GM18508 (cell line): ENCODE data around the gene SETD9.

Experiments used
- ATAC-seq: cut with Tn5 transposase; IDR thresholded peaks from one replicate; pipeline ENCODE4 v1.9.1; 2021; ENCODE audit warnings: moderate number of reproducible peaks; ENCODE audit not compliant: insufficient read depth, unreplicated experiment

Gene SETD9, protein sequence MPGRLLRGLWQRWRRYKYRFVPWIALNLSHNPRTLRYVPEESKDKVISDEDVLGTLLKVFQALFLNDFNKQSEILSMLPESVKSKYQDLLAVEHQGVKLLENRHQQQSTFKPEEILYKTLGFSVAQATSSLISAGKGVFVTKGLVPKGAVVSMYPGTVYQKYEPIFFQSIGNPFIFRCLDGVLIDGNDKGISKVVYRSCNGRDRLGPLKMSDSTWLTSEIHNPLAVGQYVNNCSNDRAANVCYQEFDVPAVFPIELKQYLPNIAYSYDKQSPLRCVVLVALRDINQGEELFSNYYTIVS

GRCh38 chr5:56909294-56910209, at the start of gene SETD9:
TSS of gene SETD9 (plus strand) at chr5:56909596. CDS start at chr5:56909646, 50 bp downstream.
- ATAC-seq = peak; percentile 85

- ATAC-seq = no peak
These were observed 47.4 kb upstream of the SETD9 start for GRCh38 chr5:56861893-56862485.

DNA sequence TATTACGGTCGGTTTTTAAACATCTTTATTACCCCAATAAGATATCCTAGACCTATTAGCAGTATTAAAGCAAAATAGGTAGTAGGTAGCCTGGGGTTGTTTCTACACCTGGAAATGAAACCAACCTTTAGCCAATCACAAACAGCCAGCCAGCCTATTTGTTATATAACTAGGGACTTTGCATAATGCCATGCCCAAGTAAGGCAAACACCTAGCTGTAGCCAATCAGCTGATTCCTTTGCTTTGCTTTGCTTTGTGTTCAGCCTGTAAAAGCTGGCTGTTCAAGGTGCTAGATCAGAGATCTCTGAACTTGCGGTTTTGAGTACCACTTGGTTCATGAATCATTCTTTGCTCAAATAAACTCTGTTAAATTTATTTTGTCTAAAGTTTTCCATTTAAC, 46.5 kb upstream of the SETD9 start:
- no peak for ATAC-seq

DNA sequence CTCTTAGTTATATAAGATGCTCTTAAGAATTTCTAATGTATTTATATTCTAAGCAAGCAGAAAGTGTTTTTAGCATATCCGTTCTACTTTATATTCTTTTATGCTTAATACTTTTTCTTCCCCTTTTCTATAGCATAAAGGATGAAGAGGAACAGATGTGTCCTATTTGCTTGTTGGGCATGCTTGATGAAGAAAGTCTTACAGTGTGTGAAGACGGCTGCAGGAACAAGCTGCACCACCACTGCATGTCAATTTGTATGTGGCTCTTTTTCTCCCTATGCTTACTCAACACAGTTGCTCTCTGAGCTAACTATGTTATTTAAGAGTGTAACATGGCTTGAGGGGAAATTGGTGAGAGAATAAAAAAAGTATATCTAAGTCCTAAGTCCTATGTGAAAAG, 37.6 kb upstream of the SETD9 start:
- ATAC-seq = no peak

- ATAC-seq = no peak
These were observed 36.3 kb upstream of the SETD9 start for GRCh38 chr5:56873056-56873455.

DNA sequence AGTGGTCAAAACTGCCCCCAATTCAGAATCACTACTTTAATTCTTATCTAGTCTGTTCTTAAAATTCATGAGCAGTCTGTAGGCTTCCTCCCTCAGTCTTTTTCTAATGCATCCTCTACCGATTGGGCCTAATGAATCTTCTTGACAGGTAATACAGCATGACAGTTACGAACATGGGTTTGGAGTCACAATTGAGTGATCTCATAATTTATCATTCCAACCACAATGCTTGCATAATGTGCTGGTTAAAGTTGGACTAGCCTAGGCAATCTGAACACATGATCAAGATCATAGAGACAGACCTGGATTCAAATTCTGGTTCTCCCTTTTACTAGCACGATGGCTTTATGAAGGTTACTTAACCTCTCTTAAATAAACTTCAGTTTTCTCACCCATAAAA, 33.1 kb upstream of the SETD9 start:
- no peak for ATAC-seq

GRCh38 chr5:56881571-56881970, 27.8 kb upstream of the SETD9 start:
- ATAC-seq = no peak

GRCh38 chr5:56893251-56893951, 16.0 kb upstream of the SETD9 start:
- no peak for ATAC-seq

- no peak for ATAC-seq
These were observed 12.6 kb upstream of the SETD9 start for GRCh38 chr5:56896763-56897162.

DNA sequence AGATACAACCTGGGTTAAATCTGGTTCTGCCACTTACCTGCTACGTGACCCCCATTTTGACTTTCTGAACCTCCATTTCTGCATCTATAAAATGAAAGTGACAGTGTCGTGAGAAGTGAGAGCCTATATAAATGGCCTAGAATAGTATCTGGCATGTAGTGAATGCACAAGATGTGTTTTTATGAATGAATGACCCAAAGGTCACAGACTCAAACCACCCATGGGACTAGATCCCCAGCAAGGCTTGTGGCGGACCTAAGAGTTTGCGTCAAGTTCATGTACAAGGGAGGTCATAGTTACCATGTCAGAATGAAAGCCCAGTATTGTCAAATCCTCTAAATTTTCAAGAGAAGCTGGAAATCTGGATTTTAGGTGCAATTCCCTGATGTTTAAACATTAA, 11.2 kb upstream of the SETD9 start:
- ATAC-seq = no peak

- no peak for ATAC-seq
These were observed 9.0 kb upstream of the SETD9 start for GRCh38 chr5:56900395-56900794.

DNA sequence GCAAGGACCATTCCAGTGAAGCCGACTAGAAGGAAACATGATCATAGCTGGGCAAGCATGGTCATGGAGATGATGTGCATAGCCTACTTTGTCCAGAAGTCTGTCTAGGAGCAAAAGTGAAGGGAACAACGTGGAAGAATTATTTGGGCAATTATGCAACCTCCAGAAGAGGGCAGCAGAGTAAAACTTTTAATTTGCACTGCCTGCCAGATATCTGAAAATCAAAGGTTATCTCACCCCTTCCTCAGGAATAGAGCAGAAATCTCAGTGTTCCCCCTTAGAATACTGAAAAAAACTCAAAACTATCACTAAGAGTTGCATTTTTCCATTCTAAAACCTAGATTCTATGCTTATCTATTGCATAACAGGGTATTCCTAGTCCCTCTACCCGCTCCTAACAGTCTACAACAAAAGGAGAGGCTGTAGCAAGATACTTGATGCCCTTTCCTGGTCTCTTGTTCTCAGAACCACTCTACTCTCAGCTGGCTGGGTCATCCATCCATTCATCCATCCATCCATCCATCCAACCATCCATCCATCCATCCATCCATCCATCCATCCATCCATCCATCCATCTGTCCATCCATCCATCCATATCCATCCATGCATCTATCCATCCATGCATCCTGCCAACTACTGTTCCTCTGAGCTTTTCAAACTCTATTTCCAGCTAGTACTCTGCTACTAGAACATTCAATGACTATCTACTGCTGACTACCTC, 8.4 kb upstream of the SETD9 start:
- ATAC-seq = no peak

- ATAC-seq = no peak
These were observed 478 bp upstream of the SETD9 start for GRCh38 chr5:56908942-56909293.

- ATAC-seq = peak; percentile 13
These were observed 992 bp downstream of the SETD9 start for GRCh38 chr5:56910210-56910965.

GRCh38 chr5:56913766-56914165, 4.4 kb downstream of the SETD9 start:
- no peak for ATAC-seq

- ATAC-seq = no peak
These were observed 5.3 kb downstream of the SETD9 start for GRCh38 chr5:56914678-56915077.

- no peak for ATAC-seq
These were observed 8.1 kb downstream of the SETD9 start for GRCh38 chr5:56917534-56917933.

GRCh38 chr5:56918054-56918453, 8.7 kb downstream of the SETD9 start:
- ATAC-seq = no peak

DNA sequence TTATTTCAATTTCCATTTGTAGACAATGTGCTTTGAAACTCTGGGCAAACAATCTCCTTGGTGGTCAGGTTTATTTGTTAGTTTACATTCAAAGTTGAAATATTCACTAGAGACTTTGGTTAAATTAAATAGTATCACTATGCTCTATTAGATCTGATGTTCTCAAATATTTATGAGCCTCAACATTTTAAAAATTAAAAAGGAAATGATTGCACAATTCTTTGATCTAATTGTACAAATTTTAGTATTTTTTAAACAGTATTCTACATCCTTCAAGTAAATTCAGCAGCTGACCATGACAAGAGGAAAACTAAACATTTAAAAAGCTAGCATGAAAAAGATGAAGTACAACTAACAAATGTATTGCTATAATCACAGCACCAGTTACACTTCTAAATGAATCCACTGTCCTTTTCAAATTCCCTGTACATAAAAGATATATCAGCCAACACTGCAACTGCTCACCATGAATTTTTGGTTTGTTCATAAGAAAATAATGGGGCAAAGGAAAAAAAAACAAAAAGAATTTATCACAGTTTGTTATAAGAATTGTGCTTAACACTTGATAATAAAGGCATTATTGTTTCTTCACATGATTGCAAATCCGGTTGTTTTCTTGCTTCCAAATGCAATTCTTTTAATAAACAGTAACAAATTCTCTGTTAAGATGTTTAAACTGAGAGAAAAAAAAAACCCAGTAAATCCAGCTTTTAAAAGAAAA, 10.7 kb downstream of the SETD9 start:
- no peak for ATAC-seq
